ENCODE results near the gene PDGFRB.

GRCh38 chr5:150139334-150139733 is 16.3 kb downstream of the PDGFRB start:
- TF ChIP-seq POLR2A (IDR thresholded peaks at IDR 0.05) (no peak), CTCF (IDR thresholded peaks at IDR 0.05) (no peak)

Data from body of pancreas (tissue), 4 donors.